Fibroblast of the conjunctiva (primary cell): Measurements from ENCODE around the gene CNTLN.
"Not testable (repeated sequence)": the region's sequence is repeated elsewhere in the genome, so short reads cannot be mapped to it uniquely, and the experiment has no call there.

Source experiments
- DNase-seq: peaks from one replicate; pipeline ENCODE4 v3.0.0-alpha.2; 2010; ENCODE audit warnings: low read depth

Gene CNTLN

DNA sequence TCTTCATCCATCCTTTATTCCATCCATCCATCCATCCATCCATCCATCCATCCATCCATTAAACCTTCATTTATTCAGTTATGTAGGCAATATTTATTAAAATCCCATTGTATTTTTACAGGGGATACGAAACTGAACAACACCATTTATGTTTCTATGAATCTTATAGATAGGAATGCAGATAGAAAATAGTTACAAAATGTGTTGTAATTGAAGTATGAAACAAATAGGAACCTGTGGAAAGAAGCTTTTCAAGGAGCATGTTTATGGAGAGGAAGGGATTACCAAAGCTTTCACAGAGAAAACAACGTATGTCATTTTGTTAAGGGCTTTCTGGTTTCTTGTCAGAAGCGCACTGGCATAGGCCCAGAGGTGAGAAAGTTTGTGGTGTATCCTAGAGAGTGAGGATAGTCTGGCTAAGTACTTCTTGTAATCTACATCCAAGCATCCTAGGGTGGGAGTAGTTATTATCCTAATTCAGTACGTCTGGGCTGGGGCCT is 184.0 kb downstream of the CNTLN start:
- DNase-seq = no peak

DNA sequence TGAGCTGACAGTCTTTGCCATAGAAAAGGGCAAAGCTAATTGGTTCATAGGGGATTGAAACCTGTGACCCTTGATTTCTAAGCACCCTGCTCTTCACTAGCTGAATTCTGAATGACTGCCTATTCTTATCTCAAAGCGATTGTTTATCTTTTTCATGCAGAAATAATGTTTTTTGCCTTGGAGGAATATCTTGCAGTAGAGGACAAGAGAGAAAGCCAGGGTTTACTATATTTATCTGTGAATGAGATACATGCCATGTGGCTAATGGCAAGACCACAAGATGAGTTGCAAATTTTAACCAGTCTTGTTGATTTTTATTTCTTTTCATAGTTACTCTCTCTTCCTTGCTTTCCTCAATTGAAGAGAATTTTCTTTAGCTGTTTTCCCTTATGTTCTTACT is 185.0 kb downstream of the CNTLN start:
- no peak for DNase-seq

DNA sequence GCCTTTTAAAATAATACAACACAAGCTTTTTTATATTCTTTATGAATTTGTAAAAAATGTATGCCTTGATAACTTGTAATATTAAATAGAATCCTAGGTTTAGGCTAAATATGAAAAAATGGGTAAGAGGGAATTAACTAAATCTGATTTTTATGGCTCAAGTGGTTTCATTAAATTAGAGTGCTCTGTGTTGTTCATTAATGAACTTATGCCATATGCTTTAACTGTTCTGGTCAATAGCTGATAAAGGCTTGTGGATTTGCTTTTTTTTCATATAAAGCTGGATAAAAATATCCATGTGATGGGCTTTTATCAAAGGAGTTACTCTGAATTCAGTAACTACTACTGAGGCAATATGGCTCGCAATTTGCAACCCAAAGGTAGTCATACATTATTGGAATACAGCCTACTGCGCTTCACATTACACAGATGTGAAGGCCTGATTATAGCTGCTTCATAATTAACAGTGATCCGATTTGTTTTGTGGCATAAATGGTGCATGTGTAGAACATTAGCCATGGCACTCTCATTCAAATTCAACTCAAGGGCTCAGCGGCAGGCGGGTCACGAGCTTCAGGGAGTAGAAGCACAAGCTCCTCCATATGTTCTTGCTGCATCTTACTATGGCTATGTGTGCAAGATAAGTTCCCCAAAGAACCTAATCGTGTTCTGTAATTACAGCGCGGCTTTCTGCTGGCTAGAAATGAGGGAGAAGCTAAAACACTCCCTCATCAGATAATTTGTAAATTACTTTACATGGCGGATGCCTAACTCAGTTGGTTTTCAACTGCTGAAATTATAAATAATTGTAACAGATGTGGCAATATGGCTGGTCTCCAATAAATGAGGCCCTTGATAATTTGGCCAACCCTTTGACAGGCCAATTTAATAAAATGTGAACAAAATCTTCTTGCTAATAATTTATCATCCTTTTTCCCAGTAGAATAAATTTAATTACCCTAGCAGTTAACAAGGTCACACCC is 188.3 kb downstream of the CNTLN start:
- DNase-seq = no peak

DNA sequence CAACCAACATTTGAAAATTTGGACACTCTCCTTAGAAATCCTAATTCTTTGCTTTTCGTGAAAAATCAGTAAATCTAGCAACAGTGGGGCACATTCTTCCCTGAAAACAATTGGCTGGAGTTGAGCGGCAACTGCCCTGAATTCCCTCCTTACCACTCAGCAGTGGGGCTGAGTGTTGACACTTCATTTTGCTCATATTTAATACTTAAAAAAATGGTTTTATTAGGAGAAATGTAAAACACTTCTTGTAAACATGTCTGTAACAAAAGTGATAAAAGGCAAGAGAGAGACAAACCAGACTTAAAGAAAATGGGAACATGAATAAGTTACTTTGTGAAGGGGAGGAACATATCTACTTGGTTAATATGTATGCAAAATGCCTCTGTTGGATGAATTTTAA is 193.5 kb downstream of the CNTLN start:
- DNase-seq = no peak

DNA sequence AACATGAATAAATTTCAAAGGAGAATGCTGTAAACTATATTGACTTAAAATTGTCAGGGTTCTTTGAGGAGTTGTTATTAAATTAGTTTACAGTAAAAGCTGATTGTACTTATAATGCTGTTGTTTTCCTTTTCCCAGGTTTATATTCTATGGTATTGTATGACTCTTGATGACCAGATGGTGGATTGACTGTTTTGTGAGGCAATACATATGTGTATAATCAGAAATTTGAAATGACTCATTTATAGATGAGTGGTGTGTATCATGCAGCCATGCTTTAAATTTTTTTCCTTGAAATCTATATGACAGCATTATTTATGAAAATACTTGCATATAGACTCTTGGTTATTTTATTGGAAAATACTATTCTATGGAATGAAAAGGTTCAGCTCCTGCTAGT is 195.3 kb downstream of the CNTLN start:
- DNase-seq = no peak

DNA sequence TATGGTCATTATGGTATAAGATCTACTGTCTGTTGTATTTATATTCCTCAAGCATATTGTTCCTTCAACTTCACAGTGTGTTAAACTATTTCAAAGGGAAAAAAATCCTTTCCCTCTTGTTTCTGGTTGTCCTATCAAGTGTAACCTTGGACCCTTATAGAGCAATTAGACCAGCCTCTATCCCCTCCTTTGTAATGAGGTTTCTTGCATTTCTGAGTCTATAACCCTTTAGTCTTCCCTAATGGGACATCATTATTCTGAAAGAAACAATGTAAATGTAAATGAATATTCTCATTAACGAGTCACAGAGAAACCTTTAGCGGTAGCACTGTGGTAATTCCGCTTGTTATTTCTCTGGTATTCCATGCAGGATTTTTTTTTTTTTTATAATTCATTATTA is 197.3 kb downstream of the CNTLN start:
- no peak for DNase-seq

DNA sequence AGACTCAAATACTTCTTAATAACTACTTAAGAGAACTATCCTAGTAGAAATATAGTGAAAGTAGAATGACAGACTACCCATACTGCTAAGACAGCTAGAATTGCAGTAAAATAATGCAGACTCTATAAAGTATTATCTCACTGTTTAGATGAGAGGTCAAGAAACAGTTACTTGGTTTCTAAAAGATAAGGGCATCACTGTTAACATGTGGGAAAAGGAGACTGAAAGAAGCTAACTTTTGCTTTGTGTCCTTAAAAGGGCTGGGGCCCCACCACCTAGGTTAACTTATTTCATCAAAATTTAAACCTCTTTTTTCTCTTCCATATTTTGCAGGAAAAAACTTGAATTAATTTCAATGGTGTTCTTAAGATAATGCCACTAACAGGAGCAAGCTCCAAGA is 204.3 kb downstream of the CNTLN start:
- no peak for DNase-seq

DNA sequence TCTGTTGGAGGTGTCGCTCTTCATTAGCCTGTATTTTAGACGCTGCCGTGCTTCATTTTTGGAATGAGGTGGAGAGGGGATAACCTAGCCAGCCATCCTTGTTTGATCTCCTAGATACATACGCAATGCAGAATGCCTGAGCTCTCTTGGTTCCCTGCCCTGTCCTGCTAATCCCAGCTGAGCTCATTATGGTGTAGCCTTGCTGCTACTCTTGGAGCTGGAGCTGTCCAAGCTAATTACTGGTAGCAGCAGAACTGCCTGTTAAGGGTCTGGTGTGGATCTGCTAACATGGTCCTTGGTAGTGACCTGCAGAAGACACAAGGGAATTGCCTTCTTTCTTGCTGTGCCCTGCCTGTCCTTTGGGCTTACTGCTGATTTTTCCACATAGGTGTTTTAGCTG is 207.9 kb downstream of the CNTLN start:
- no peak for DNase-seq

DNA sequence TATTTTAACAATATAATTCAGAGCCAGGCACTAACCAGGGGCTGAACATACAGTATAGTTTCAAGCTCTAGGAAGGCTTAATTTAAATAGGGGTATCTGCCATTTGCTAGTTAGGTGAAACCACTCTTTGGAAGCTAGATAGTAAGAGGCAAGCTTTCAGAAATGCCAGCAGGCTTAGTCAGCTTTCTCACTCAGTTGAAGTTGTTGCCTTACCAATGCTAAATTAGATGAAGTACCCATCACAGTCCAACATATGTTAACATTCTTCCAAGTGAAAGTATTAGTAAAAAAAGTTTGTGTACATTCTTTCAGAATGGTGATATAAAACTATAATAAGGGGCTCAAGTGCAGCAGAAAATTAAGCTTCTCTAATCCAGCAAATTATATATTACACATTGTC is 215.0 kb downstream of the CNTLN start:
- DNase-seq = no peak

DNA sequence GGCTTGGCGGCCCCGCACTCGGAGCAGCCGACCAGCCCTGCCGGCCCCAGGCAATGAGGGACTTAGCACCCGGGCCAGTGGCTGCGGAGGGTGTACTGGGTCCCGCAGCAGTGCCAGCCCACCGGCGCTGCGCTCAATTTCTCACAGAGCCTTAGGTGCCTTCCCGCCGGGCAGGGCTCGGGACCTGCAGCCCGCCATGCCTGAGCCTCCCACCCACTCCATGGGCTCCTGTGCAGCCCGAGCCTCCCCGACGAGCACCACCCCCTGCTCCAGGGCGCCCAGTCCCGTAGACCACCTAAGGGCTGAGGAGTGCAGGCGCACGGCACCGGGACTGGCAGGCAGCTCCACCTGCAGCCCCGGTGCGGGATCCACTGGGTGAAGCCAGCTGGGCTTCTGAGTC is 219.2 kb downstream of the CNTLN start:
- not testable (repeated sequence) for DNase-seq

DNA sequence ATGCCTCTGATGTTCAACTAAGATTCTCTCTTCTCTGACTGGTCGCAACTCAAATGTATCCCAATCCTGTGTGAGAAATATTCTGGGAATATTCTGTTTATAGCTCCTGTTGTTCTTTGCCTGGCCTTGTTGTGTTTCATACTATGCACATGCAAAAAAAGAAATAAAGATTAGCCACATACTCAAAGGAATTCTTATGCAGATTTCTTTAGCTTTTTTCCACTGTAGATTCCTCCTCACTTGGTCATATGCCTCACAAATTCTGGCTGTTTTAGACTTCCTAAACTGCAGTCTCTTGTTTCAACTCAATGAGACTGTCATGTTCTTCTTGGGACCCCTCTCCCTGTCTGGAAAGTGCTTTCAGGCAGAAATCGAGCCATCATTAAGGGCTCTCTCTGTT is 226.5 kb downstream of the CNTLN start:
- no peak for DNase-seq

DNA sequence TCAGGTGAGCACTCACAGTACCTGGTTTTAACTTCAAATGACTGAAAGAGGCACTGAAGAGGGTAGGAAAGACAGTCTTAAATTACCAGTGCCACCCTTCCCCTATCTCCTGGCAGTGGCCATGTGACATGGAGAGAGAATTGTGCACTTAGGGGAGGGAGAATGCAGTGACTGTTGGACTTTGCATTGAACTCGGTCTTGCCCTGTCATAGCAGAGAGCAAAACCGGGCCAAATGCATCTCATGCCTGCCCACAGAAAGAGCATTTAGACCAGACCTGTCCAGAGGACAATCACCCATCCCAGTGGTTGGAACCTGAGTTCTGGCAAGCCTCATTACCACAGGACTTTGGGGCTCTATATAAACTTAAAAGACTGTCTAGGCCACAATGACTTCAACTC is 232.2 kb downstream of the CNTLN start:
- DNase-seq = no peak

DNA sequence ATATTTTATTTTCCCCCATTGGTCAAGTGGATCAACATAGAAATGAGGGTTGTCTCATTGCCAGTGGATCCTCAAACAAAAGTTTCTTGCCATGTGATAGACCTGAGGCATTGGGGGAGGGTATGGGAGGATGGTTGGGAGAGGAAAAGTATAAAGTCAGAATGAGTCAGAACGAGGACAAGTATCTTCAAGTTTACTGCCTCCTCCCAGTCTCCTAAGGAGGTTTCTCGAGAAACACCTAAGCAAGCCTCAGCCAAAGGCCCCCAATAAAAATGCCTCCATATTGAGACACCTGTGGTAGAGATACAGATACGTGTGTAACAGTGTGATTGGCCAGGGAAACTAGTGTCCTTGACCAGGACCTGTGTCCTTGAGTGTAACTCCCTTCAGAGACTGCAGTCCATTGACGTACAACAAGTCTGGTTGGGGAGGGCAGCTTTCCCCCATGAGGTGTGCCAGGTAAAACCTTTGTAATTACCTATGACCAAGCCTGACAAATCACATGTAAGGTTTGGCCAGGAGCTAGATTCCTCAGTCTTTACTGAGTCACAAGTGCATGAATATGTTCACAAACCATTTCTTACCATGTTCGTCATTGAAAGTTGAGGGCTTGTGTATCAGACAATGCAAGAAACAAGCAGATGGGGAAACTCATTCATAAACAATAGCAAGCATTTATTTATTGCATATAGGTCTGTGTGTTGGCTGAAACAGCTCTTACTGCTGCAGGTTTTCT is 245.5 kb downstream of the CNTLN start:
- no peak for DNase-seq

DNA sequence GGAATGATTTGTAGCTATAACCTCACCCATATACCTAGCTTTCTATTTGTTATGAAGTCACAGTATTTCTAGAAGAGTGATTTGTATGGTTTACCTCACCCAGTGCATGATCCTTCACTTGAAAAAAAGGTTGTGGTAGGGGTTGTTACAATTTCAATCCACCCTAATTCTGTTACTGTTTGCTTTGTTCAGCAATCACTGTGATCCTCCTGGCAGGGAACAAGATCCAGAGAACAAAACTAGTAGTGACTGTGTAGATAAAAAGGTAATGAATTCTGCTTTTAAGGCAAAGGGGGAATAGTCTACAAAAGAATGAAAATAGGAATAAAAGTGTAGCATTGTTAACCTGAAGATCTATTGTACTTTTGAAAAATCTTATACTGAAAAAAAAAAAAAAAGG is 252.7 kb downstream of the CNTLN start:
- DNase-seq = no peak

DNA sequence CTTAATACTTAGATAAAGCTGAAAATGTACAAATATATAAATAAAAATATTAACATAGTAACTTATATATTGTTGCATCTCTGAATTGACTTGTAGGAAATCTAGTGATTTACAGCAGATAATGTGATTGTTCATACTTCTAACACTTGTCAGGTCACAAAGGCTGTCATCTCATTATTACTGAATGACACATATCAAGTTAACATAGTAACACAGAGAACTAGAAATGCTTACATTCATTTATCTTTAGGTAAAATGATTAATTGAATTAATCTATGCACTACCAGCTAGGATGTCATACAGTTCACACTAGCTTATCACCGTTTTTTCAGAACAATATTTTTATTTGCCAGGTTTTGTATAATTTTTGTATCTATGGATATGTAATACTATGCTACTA is 254.2 kb downstream of the CNTLN start:
- no peak for DNase-seq

DNA sequence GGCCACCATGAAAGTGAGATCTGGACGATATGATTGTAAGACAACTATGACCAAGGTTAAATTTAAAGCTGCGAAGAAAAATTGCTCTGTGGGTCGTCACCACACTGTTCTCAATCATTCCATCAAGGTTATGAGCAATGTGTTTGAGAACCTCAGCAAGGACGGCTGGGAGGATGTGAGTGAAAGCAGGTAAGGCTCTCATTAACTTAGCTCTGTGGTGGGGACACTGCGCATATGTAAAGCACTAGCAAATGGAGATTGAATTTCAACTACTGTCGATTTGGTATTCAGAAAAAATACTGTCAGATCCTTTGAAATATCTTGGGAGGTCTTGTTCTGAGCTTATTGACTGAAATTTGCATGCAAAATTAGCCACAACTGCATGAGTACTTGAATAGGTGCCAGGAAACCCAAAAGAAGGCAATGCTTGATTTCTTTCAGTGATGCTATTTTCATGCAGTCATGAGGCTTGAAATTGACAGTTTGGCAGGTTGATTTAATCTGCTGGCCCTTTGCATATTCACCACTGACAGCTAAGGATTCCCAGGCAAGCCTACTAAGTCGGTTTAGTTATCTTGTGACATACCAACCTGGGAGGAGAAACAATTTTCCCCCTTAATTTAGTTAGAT is 260.2 kb downstream of the CNTLN start:
- no peak for DNase-seq

DNA sequence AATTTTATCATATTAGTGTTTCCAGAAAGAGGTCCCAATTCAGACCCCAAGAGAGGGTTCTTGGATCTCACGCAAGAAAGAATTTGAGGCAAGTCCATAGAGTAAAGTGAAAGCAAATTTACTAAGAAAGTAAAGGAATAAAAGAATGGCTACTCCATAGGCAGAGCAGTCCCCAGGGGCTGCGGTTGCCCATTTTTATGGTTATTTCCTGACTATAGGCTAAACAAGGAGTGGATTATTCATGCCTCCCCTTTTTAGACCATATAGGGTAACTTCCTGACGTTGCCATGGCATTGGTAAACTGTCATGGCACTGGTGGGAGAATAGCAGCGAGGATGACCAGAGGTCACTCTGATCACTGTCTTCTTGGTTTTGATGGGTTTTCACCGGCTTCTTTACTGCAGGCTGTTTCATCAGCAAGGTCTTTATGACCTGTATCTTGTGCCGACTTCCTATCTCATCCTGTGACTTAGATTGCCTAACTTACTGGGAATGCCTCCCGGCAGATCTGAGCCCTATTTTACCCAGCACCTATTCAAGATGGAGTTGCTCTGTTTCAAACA is 262.4 kb downstream of the CNTLN start:
- DNase-seq = not testable (repeated sequence)

DNA sequence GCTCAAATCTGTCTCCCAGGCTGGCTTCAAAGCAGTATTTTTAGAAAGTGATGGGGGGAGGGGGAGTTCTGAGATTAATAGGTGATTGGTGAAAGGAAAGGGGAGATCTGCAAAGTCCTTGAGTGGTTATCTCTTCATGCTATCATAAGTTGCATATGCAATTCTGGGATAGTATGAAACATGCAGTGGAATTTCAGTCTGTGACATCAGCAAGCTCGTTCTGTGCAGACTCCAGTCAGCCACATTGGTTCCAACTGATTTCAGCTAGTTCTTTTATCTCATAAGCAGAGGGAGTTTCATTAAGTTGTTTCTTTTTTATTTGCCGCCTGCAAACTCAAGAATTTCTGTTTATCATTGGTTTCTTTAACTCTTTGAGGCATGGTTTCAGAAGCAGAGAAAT is 263.5 kb downstream of the CNTLN start:
- DNase-seq = no peak

DNA sequence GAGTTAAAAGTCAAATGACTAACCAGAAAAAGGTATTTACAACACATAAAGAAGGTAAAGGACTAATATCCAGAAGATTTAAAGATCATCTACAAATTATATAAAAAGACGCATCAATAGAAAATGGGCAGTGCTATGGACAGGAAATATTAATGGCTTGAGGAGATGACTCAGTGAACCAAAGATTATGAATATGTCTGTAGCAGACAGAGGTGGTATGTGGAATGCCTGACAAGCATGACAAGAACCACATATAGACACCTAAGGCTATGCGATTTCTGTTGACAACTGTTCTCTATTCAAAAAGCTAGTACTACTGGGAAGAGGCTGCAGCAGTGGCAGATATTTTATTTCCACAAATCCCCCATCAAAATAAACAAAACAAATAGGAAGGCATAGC is 267.0 kb downstream of the CNTLN start:
- no peak for DNase-seq

DNA sequence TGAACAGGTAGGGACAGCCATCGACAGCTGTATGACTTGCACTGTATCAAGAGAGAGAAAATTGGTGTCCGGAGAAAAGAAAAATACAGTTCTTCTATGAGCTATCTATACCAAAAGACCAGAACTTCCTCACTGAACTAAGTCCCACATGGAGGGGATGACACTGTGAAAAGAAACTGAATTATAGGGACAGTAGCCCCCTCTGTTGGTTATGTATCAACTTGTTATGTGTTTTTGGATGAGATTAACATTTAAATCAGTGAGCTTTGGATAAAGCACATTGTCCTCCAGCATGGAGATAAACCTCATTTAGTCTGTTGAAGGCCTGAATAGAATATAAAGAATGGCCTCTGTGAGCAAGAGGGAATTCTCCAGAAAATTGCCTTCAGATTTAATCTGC is 267.5 kb downstream of the CNTLN start:
- peak; percentile 10 for DNase-seq

DNA sequence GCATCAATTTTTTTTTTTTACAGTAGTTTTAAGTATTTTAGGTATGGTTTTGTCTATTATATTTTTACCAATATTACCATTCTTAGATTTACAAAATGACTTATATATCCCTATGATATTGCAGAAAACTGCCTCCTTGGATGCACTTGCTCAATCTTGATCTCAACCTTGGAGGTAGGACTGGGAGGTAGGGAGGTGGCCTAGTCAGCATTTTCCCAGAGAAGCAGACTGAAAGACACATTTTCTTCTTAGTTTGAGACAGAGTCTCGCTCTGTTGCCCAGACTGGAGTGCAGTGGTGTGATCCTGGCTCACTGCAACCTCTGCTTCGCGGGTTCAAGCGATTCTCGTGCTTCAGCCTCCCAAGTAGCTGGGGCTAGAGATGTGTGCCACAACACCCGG is 268.7 kb downstream of the CNTLN start:
- DNase-seq = no peak

DNA sequence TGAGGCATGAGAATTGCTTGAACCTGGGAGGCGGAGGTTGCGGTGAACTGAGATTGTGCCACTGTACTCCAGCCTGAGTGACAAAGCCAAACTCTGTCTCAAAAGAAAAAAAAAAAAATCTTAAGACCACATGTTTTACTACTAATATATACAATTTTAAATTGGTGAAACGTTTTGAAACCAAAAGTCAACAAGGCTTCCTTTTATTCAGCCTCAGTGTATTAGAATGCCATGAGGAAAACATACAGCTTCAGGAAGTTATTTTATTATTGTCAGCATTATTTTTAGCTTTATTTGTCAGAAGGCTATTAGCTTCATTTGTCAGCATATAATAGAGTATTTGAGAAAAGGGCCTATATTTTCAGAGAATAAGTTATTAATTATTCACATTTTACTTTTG is 280.1 kb downstream of the CNTLN start:
- DNase-seq = no peak
